ENCODE measurements around the gene AFAP1L1.

- TF ChIP-seq YY1 (IDR thresholded peaks at IDR 0.05) (no peak), EGR1 (IDR thresholded peaks at IDR 0.05; ENCODE audit: low read depth in 2 of 2) (no peak), CTCF (IDR thresholded peaks at IDR 0.05; ENCODE audit: low read depth, low read length, missing input control) (no peak), MAX (IDR thresholded peaks at IDR 0.05) (no peak), HNF4A (conservative IDR thresholded peaks at IDR 0.05) (no peak)
Measured at GRCh38 chr5:149262315-149262714, 9.3 kb upstream of the AFAP1L1 start.

Measured in liver (tissue), 3 donors.